ENCODE results near the gene PLCH2.
A peak's percentile ranks its signal among the peaks of the same experiment; 100 is the strongest.

The PLCH2 gene

DNA sequence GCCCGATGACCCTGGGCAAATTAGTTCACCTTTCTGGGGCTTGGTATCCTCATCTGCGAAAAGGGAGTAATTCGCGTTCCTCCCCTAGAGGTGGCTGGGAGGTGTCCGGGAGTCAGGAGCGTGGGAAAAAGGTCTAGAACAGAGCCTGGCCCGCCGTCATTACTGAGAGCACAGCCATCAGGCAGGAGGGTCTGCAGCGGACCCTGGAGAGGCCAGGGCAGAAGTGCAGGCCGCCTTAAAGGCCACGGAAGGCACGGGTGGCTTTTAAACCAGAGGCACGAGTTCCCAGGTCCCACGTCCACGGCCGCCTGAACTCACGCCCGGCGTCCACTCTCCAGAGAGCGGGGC is 49.5 kb downstream of the PLCH2 start:
- H2AFZ ChIP-seq (ENCODE audit: low read length) = no peak overlapping the region

DNA sequence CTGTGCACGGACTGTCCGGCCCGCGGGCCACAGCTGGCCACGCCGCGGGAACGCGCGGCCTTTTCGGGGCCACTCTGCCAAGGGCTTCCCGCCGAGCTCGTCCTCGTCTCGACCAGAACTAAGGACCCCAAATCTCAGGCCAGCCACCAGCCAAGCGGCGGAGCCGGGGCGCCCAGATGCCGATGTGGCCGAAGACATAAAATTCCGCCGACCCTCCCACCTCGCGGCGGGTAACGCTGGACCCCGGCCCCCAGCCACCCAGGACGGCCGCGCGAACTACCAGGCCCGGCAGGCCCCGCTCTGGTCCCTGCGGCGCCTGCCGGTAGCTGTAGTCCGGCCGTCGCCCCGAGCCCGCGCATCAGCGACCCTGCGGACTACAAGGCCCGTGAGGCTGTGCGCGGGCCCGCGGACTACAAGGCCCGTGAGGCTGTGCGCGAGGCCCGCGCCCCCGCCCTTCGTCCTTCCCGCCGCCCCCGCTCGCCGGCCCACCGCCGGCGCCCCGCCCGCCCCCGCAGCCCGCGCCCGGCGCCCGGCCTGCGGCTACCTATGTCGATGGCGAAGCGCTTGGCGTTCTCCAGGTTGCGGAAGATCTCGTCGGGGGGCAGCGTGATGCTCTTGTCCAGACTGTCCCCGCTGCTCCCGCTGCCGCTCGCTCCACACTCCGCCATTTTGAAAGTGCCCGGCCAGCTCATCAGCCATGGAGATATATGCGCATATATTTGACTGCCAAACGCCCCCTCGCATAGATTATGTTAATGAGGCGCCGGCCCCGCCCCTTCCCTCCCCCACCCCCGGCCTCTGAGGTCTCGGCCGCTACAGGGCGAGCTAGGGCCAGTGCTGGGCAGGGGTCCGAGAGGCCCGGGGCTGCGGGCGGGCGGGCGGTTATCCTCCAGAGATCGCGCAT is 50.1 kb downstream of the PLCH2 start, which contains the start of gene PANK4:
PANK4 (minus strand) TSS at position 677 of the 904 bp plus-strand sequence; CDS start at position 668, 9 bp downstream.
- no peak within 1 kb of the TSS for H3K27ac ChIP-seq (ENCODE audit: low read depth, low read length, poor library complexity, severe bottlenecking)
- no peaks in the 10 kb centered on the region for H3F3A ChIP-seq (ENCODE audit: insufficient read depth, low read length)
- H3K4me3 ChIP-seq (ENCODE audit: low read depth, low read length, poor library complexity, severe bottlenecking) = peak within 1 kb of the TSS; percentile 86
- H3K36me3 ChIP-seq (ENCODE audit: insufficient read depth, low read length) = peaks cover 9% of the 10 kb centered on the region; the same call in 1 of the 2 replicates
- TF ChIP-seq EZH2 (IDR thresholded peaks at IDR 0.05; ENCODE audit: borderline replicate concordance, low read length) = no peak
- H4K20me1 ChIP-seq (ENCODE audit: insufficient read depth, low read length) = no peaks in the 10 kb centered on the region
- no peak within 1 kb of the TSS for H2AFZ ChIP-seq (ENCODE audit: low read length)
- H3K9ac ChIP-seq (ENCODE audit: low read length) = peak within 1 kb of the TSS; percentile 85
- H3K4me2 ChIP-seq (ENCODE audit: low read length) = peak within 1 kb of the TSS; percentile 93
- H3K4me1 ChIP-seq (ENCODE audit: insufficient read depth, low read length, severe bottlenecking) = peaks cover 26% of the 10 kb centered on the region
- H3K9me2 ChIP-seq (ENCODE audit: low read depth, low read length) = no peaks in the 10 kb centered on the region
- no peaks in the 10 kb centered on the region for H3K9me3 ChIP-seq (ENCODE audit: low read length)
- 0 out of 2 replicates have a peak, but pooled peaks cover 9% of the 10 kb centered on the region for H3K27me3 ChIP-seq (ENCODE audit: insufficient read depth, low read length)
- peaks cover 33% of the 10 kb centered on the region for H3K79me2 ChIP-seq (ENCODE audit: insufficient read depth, low read length)

More for the DNA sequence above, 49.5 kb downstream of the PLCH2 start:
- H3K9ac ChIP-seq (ENCODE audit: low read length) = peak overlapping the region; percentile 85
- no peaks in the 10 kb centered on the region for H4K20me1 ChIP-seq (ENCODE audit: insufficient read depth, low read length)
- H3K4me2 ChIP-seq (ENCODE audit: low read length) = peak overlapping the region; percentile 93
- peak overlapping the region; percentile 86 for H3K4me3 ChIP-seq (ENCODE audit: low read depth, low read length, poor library complexity, severe bottlenecking)
- H3K27ac ChIP-seq (ENCODE audit: low read depth, low read length, poor library complexity, severe bottlenecking) = no peak overlapping the region
- H3K9me2 ChIP-seq (ENCODE audit: low read depth, low read length) = no peaks in the 10 kb centered on the region
- no peaks in the 10 kb centered on the region for H3F3A ChIP-seq (ENCODE audit: insufficient read depth, low read length)
- peaks cover 33% of the 10 kb centered on the region for H3K79me2 ChIP-seq (ENCODE audit: insufficient read depth, low read length)
- no peaks in the 10 kb centered on the region for H3K9me3 ChIP-seq (ENCODE audit: low read length)
- peaks cover 26% of the 10 kb centered on the region for H3K4me1 ChIP-seq (ENCODE audit: insufficient read depth, low read length, severe bottlenecking)
- H3K27me3 ChIP-seq (ENCODE audit: insufficient read depth, low read length) = 0 out of 2 replicates have a peak, but pooled peaks cover 9% of the 10 kb centered on the region
- TF ChIP-seq CTCF (IDR thresholded peaks at IDR 0.05; ENCODE audit: low read length) (no peak), EZH2 (IDR thresholded peaks at IDR 0.05; ENCODE audit: borderline replicate concordance, low read length) (no peak)
- peaks cover 15% of the 10 kb centered on the region for H3K36me3 ChIP-seq (ENCODE audit: insufficient read depth, low read length)

- no peaks in the 10 kb centered on the region for H4K20me1 ChIP-seq (ENCODE audit: insufficient read depth, low read length)
Measured at GRCh38 chr1:2526824-2527555, 50.9 kb downstream of the PLCH2 start.

More at GRCh38 chr1:2526824-2527555, 50.9 kb downstream of the PLCH2 start:
- Histone ChIP-seq H3K4me3 (ENCODE audit: low read depth, low read length, poor library complexity, severe bottlenecking) (peak overlapping the region; percentile 86), H2AFZ (ENCODE audit: low read length) (no peak overlapping the region), H3K79me2 (ENCODE audit: insufficient read depth, low read length) (peaks cover 33% of the 10 kb centered on the region), H3K9ac (ENCODE audit: low read length) (peak overlapping the region; percentile 13; the same call in 1 of the 2 replicates), H3F3A (ENCODE audit: insufficient read depth, low read length) (no peaks in the 10 kb centered on the region), H3K9me2 (ENCODE audit: low read depth, low read length) (no peaks in the 10 kb centered on the region), H3K4me2 (ENCODE audit: low read length) (peak overlapping the region; percentile 62), H3K9me3 (ENCODE audit: low read length) (no peaks in the 10 kb centered on the region), H3K36me3 (ENCODE audit: insufficient read depth, low read length) (0 out of 2 replicates have a peak, but pooled peaks cover 7% of the 10 kb centered on the region), H3K27ac (ENCODE audit: low read depth, low read length, poor library complexity, severe bottlenecking) (no peak overlapping the region), H3K4me1 (ENCODE audit: insufficient read depth, low read length, severe bottlenecking) (peaks cover 26% of the 10 kb centered on the region), H3K27me3 (ENCODE audit: insufficient read depth, low read length) (0 out of 2 replicates have a peak, but pooled peaks cover 9% of the 10 kb centered on the region)
- TF ChIP-seq CTCF (IDR thresholded peaks at IDR 0.05; ENCODE audit: low read length) (no peak), EZH2 (IDR thresholded peaks at IDR 0.05; ENCODE audit: borderline replicate concordance, low read length) (no peak)
